Measurements from ENCODE around the gene RSPH3.

DNA sequence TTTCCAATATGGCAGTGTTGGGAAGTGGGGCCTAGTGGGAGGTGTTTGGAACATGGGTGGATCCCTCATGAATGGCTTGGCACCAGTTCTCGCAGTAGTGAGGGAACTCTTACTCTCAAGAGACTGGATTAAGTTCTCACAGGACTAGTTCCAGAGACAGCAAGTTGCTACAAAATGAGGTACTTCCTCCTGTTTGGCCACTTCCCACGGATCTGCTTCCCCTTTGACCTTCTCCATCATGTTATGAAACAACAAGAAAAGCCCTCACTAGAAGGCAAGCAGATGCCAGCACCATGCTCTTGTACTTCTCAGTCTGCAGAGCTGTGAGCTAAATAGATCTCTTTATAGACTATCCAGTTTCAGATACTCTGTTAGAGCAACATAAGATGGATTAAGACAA lies 3.1 kb downstream of the RSPH3 start:
- TF ChIP-seq, protein P1, sequence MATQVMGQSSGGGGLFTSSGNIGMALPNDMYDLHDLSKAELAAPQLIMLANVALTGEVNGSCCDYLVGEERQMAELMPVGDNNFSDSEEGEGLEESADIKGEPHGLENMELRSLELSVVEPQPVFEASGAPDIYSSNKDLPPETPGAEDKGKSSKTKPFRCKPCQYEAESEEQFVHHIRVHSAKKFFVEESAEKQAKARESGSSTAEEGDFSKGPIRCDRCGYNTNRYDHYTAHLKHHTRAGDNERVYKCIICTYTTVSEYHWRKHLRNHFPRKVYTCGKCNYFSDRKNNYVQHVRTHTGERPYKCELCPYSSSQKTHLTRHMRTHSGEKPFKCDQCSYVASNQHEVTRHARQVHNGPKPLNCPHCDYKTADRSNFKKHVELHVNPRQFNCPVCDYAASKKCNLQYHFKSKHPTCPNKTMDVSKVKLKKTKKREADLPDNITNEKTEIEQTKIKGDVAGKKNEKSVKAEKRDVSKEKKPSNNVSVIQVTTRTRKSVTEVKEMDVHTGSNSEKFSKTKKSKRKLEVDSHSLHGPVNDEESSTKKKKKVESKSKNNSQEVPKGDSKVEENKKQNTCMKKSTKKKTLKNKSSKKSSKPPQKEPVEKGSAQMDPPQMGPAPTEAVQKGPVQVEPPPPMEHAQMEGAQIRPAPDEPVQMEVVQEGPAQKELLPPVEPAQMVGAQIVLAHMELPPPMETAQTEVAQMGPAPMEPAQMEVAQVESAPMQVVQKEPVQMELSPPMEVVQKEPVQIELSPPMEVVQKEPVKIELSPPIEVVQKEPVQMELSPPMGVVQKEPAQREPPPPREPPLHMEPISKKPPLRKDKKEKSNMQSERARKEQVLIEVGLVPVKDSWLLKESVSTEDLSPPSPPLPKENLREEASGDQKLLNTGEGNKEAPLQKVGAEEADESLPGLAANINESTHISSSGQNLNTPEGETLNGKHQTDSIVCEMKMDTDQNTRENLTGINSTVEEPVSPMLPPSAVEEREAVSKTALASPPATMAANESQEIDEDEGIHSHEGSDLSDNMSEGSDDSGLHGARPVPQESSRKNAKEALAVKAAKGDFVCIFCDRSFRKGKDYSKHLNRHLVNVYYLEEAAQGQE (IDR thresholded peaks at IDR 0.05; ENCODE audit: insufficient read depth in 1 of 2, low read depth in 2 of 2, low read length in 2 of 2) = no peak
- TF ChIP-seq SIN3A (IDR thresholded peaks at IDR 0.05; ENCODE audit: borderline replicate concordance, insufficient read depth, low read length) (no peak), TAF1 (IDR thresholded peaks at IDR 0.05; ENCODE audit: borderline replicate concordance, insufficient read depth, low read length) (no peak)

All from PFSK-1 (cell line).